ENCODE measurements around the gene ROR2. TPM values are rescaled to one million over a fixed set of nuclear protein-coding genes. Genes with fewer than 3 reads are reported as not detected.

ROR2 gene
- total RNA-seq, 4 donors from 2014 or later: 1.8 to 4.2 (median 2.7) TPM

- TF ChIP-seq POLR2A (IDR thresholded peaks at IDR 0.05) (no peak), EP300 (IDR thresholded peaks at IDR 0.05) (no peak), CTCF (IDR thresholded peaks at IDR 0.05) (no peak)
- Histone ChIP-seq H3K4me3 (no peak overlapping the region), H3K4me1 (peaks cover 0 to 6% (median 0%) of the 10 kb centered on the region in 4 donors), H3K27me3 (no peaks in the 10 kb centered on the region), H3K27ac (no peak overlapping the region), H3K9me3 (no peaks in the 10 kb centered on the region), H3K36me3 (no peaks in the 10 kb centered on the region)
- 74 to 80% methylated on average over 1 of the region's 1 CpG for WGBS, 2 donors
- no peak for DNase-seq (ENCODE audit: low spot score in 2 of 2)
These were observed 215.0 kb downstream of the ROR2 start for GRCh38 chr9:91735049-91735448.

GRCh38 chr9:91734371-91734981, 215.6 kb downstream of the ROR2 start:
- Histone ChIP-seq H3K9me3 (no peaks in the 10 kb centered on the region), H3K36me3 (no peaks in the 10 kb centered on the region), H3K27me3 (no peaks in the 10 kb centered on the region), H3K27ac (no peak overlapping the region), H3K4me3 (no peak overlapping the region), H3K4me1 (peaks cover 0 to 6% (median 0%) of the 10 kb centered on the region in 4 donors)
- 38 to 56% methylated on average over 10 to 14 of the region's 14 CpGs for WGBS, 2 donors
- no peak for TF ChIP-seq EP300 (IDR thresholded peaks at IDR 0.05)
- TF ChIP-seq CTCF (IDR thresholded peaks at IDR 0.05): peak; percentile 82 to 92 (median 89)
- TF ChIP-seq POLR2A (IDR thresholded peaks at IDR 0.05): no peak
- peak; percentile 66 to 82 for DNase-seq (ENCODE audit: low spot score in 2 of 2)

- Histone ChIP-seq H3K27ac (no peak overlapping the region), H3K27me3 (no peaks in the 10 kb centered on the region), H3K4me1 (peaks cover 0 to 6% (median 0%) of the 10 kb centered on the region in 4 donors), H3K9me3 (no peaks in the 10 kb centered on the region), H3K36me3 (no peaks in the 10 kb centered on the region), H3K4me3 (no peak overlapping the region)
- no peak for TF ChIP-seq CTCF (IDR thresholded peaks at IDR 0.05)
- TF ChIP-seq POLR2A (IDR thresholded peaks at IDR 0.05): no peak
- TF ChIP-seq EP300 (IDR thresholded peaks at IDR 0.05): no peak
- WGBS, 2 donors: 95 to 97% methylated on average over 42 to 45 of the region's 46 CpGs
- no peak for DNase-seq (ENCODE audit: low spot score in 2 of 2)
These were observed 216.9 kb downstream of the ROR2 start for GRCh38 chr9:91733006-91733624.

- 86 to 87% methylated on average over 17 to 20 of the region's 21 CpGs for WGBS, 2 donors
- Histone ChIP-seq H3K27ac (no peak overlapping the region), H3K36me3 (no peaks in the 10 kb centered on the region), H3K4me1 (peaks cover 0 to 6% (median 0%) of the 10 kb centered on the region in 4 donors), H3K4me3 (no peak overlapping the region), H3K9me3 (no peaks in the 10 kb centered on the region), H3K27me3 (no peaks in the 10 kb centered on the region)
- TF ChIP-seq EP300 (IDR thresholded peaks at IDR 0.05) (no peak), POLR2A (IDR thresholded peaks at IDR 0.05) (no peak), CTCF (IDR thresholded peaks at IDR 0.05) (no peak)
- DNase-seq (ENCODE audit: low spot score in 2 of 2): no peak
These were observed 217.6 kb downstream of the ROR2 start for GRCh38 chr9:91732187-91733005.

GRCh38 chr9:91730806-91731205, 219.2 kb downstream of the ROR2 start:
- no peaks in the 10 kb centered on the region for H3K36me3 ChIP-seq
- no peaks in the 10 kb centered on the region for H3K27me3 ChIP-seq
- no peak for DNase-seq (ENCODE audit: low spot score in 2 of 2)
- peaks cover 0 to 6% (median 0%) of the 10 kb centered on the region in 4 donors for H3K4me1 ChIP-seq
- H3K4me3 ChIP-seq: no peak overlapping the region
- TF ChIP-seq CTCF (IDR thresholded peaks at IDR 0.05) (no peak), EP300 (IDR thresholded peaks at IDR 0.05) (no peak), POLR2A (IDR thresholded peaks at IDR 0.05) (no peak)
- no peaks in the 10 kb centered on the region for H3K9me3 ChIP-seq
- 88 to 94% methylated on average over 15 of the region's 15 CpGs for WGBS, 2 donors
- no peak overlapping the region for H3K27ac ChIP-seq
